AG09309 (cell line): ENCODE results near the gene OXER1.

Experiments used
- DNase-seq: peaks from one replicate; pipeline ENCODE4 v3.0.0-alpha.2; 2010; ENCODE audit warnings: low read depth
- H3K4me3 ChIP-seq: 2 replicates; pipeline ENCODE4 v1.5.1; 2011; ENCODE audit warnings: mild to moderate bottlenecking, low read depth, low read length, moderate library complexity; ENCODE audit not compliant: control insufficient read depth
- TF ChIP-seq, protein P1 (sequence below): IDR thresholded peaks from 2 replicates; pipeline ENCODE4 v1.5.1; 2011; ENCODE audit warnings: mild to moderate bottlenecking, low read depth, low read length, inconsistent platforms; ENCODE audit not compliant: insufficient read depth, control insufficient read depth; ENCODE audit errors: missing control alignments

OXER1 gene

GRCh38 chr2:42788882-42789281 is 24.9 kb upstream of the OXER1 start:
- DNase-seq = no peak
- TF ChIP-seq, protein P1, sequence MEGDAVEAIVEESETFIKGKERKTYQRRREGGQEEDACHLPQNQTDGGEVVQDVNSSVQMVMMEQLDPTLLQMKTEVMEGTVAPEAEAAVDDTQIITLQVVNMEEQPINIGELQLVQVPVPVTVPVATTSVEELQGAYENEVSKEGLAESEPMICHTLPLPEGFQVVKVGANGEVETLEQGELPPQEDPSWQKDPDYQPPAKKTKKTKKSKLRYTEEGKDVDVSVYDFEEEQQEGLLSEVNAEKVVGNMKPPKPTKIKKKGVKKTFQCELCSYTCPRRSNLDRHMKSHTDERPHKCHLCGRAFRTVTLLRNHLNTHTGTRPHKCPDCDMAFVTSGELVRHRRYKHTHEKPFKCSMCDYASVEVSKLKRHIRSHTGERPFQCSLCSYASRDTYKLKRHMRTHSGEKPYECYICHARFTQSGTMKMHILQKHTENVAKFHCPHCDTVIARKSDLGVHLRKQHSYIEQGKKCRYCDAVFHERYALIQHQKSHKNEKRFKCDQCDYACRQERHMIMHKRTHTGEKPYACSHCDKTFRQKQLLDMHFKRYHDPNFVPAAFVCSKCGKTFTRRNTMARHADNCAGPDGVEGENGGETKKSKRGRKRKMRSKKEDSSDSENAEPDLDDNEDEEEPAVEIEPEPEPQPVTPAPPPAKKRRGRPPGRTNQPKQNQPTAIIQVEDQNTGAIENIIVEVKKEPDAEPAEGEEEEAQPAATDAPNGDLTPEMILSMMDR = no peak

GRCh38 chr2:42788478-42788793 is 24.5 kb upstream of the OXER1 start:
- TF ChIP-seq, protein P1 = no peak
- no peak for DNase-seq
- no peak overlapping the region for H3K4me3 ChIP-seq

More at GRCh38 chr2:42788882-42789281, 24.9 kb upstream of the OXER1 start:
- no peak overlapping the region for H3K4me3 ChIP-seq

GRCh38 chr2:42787788-42788477 is 24.0 kb upstream of the OXER1 start:
- TF ChIP-seq, protein P1 = no peak
- no peak overlapping the region for H3K4me3 ChIP-seq
- DNase-seq = no peak

GRCh38 chr2:42787424-42787787 is 23.5 kb upstream of the OXER1 start:
- TF ChIP-seq, protein P1 = no peak
- no peak for DNase-seq
- no peak overlapping the region for H3K4me3 ChIP-seq

DNA sequence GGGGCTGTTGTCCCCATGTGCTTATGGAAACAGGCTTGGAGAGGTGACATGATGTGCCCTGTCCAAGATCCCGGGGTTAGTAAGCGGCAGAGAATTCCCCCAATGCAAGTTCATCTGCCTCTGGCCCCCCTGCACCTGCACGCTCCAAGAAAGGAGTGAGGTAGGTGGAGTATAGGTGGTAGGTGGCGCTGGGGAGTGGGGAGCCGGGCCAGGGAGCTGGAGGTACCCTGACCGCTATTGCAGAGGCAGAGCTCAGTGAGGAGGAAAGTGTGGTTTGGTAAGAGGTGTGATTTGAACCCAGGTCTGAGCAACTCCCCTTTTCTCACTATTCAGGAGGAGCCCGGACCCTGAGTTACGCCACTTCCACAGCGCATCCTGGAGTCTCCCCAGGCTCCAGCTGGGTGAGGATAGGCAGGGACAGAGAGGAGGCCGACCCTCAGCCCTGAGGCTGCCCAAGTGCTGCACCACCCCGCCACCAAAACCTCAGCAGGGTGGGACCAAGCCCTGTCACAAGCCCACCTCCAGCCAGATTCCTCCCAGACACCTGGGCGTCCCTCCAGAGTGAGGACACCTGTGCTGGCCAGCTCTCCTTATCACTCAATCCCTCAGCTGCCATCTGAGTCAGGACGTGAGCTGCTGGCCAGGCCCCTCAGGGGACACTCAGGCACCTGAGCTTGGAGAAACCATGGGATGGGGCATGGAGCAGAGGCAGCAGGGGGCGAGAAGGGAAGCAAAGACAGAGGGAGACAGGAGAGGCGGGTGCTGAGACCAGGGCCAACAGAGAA is 22.8 kb upstream of the OXER1 start:
- H3K4me3 ChIP-seq = no peak overlapping the region
- TF ChIP-seq, protein P1 = no peak
- DNase-seq = no peak

GRCh38 chr2:42784204-42784880 is 20.4 kb upstream of the OXER1 start:
- DNase-seq = no peak
- no peak overlapping the region for H3K4me3 ChIP-seq
- TF ChIP-seq, protein P1 = no peak
